Stimulated activated CD8-positive, alpha-beta memory T cell treated with anti-CD3 and anti-CD28 coated beads, Interleukin-15, amount 100 ng/mL, for 48 hours (primary cell): ENCODE results near the gene KCNMA1.
A peak's percentile ranks its signal among the peaks of the same experiment; 100 is the strongest.

Experiments
- DNase-seq, 2 donors: peaks; one replicate each; pipeline ENCODE4 v3.0.0-alpha.2; 2020; ENCODE audit warnings: low read depth in 2 of 2

The KCNMA1 gene

DNA sequence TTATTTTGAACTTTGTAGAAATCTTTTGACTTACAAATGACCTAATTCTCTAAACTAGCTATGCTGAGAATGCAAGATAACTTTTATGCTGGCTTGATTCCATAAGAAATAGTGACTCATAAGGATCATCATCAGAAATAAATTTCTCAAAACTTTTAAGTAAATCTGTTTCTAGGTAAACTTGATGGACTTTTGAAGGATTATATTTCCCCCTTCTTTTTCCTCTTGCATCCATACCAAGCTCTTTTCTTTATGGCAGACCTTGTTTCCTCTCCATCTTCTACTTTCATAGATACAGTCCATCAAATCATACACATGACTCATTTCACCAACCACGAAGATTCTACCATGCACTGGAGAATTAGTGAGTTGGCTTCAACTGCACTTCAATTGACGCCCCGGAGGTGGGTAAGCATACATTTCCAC, 336.3 kb downstream of the KCNMA1 start:
- no peak for DNase-seq

DNA sequence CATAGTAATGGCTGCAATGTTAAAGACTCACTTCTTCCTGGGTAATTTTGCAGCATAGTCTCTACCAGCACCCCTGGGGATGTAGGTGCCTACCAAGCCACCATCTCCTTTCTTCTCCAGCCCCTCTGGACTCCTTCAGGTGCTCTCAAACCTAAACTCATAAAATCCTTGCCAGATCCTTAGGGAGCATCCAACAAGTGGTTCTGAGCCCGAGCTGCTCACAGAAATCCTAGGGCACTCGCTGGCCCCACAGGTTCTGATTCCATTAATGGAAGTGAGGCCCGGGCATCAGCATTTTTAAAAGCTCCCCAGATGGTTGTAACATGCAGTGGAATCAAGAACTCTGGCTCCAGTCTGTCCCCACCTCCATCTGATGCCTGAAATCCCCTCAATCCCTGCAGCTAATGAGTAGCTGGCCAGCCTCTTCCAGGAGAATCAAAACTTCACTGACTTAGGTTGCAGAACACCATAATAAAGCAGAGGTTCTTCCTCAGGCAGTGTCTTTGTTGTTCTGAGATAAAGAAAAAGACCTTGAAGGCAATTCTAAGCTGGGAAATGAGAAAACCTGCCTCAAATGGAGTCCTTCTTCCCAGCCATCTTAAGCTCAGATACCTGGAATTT, 336.8 kb downstream of the KCNMA1 start:
- DNase-seq: no peak

DNA sequence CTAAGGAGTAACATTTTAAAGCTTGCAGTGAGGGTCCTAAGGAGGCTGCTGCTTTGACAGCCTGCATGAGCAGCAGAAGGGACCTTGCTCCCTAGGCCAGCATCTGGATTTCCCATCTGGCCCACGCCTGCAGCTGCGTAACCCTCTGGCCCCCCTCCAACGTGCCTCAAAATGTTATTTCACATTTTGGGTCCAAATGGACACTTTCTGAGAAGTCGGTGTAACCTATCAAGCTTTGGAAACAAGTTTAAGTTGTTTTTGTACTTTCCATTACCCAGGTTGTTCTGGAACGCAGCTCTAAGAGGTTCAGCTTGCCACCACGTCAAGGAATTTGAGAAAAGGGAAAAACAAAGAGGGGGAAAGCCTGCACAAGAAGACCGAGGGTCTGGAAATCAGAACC, 338.3 kb downstream of the KCNMA1 start:
- no peak for DNase-seq

DNA sequence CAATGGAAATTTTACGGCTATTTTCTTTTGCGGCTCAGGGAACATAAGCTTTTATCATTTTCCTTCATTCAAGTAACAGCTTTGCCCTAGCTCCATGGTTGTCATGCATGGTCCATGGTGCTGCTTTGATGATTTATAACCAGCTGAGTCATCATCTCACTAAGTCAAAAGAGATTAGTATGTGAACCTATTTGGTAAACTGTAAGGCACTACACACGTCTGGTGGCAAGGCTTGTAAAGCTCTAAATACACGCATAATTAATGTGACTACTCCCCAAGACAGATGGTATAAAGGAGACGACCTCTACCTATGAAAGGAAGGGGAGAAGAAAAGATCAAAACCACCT, 340.2 kb downstream of the KCNMA1 start:
- DNase-seq: no peak

DNA sequence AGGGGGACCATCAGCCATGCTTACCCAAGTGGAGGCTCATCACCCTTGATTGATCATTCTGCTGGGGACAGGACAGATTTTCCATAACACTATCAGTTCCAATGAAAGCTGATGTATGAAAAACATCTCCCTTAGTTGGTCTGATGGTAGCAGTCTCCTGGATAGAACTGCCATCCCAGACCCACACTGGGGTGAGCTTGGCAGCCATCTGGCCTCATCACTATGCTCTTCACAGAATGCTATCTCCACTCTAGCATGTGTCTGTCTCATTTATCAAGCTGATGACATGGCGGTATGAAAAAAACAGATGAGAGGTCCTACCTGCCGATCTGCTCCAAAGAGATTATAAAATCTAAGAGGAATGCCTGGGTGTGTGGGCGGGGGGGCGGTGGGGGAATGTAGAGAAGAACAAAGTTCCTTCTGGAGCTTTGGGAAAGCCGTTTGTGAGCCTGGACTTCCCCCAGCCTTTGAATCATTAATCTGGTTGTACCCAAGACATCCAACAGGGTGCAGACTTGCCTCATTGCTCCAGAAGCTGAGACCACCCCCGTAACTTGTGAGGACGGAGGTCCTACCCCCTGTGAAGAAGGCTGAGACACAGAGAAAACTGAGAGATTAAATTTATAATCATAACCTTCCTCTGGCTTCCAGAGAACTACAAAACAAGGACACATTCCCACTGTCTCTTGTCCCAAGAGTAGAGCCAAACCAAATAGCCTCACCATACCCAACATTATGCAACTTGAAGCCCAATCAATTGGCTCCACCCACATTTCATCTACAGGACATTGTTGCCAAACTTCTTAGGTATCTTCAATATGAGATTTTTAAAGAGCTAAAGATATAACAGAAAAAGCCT, 340.8 kb downstream of the KCNMA1 start:
- no peak for DNase-seq

DNA sequence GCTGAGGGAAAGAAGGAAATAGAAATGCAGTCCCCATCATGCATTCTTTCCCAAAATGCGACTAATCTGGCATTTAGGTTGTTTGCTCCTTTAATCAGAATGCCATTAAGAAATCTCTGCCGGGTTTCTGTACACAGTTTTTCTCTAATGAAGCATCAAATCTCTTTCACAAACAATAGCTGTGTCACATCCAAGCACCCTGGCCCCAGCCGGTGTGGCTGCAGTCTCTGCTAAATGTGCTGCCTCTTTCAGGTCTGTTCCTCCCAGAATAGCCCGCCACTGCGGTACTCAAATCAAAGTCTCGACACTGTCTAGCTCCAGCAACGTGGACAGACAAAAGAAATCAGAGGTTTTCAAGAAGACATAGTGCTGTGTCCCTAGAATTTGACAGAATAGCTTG, 343.8 kb downstream of the KCNMA1 start:
- DNase-seq: no peak

DNA sequence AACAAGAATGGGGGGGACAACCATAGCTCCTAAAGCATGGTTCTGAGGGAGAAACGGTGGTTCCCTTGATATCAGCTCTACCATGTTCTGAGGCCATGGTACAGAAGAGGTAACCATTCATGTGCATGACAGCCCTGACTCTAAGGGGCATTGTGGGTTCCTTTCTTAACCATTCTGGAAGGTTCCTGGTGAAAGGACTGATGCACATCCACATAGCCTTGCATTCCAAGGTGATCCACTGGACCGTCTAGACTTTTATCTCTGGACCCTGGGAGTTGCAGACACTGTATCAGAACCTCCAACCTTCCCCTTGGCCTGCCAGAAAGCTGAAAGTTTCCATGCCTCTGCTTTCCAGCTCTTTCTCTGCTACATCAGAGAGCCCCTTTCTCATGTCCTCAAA, 344.3 kb downstream of the KCNMA1 start:
- no peak for DNase-seq

DNA sequence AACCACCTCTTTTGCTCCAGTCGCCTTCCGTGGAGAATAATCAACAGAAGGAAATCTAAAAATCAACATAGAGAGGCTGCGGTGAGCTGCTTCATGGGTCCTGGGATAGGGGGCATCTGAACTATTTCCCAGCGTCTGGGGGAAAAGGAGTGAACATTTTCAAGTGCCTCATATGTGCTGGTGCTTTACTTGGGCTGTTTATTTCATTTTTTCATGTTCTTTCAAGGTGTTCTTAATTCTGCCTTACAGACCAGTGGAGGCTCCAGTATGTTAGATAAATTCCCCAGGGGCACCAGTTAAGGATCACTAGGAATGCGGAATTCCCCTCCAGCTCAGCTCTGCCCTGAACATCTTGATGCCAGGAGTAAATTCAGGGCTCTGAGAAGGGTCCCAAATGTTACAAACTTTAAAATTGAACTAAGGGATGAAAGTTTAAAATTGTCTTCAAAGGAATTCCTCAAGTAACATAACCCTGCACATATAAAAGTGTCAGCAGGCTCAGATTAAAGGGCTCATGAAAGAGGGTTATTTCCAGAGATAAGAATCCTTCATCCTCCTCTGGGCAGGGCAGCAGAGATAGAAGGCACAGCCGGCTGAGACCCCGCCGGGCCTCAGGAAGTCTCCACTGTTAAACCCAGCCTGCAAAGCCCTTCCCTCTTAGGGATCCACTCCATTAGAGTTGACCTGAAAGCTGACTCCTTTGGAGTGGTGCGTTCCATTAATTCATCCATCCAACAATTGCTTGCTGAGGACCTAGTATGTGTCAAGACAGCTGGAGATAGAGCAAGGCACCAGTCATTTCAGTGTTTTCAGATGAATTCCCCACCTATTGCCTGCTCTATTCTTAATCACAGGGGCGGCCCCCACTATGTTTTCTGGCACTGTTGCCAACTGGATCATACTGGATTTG, 345.8 kb downstream of the KCNMA1 start:
- DNase-seq: no peak

DNA sequence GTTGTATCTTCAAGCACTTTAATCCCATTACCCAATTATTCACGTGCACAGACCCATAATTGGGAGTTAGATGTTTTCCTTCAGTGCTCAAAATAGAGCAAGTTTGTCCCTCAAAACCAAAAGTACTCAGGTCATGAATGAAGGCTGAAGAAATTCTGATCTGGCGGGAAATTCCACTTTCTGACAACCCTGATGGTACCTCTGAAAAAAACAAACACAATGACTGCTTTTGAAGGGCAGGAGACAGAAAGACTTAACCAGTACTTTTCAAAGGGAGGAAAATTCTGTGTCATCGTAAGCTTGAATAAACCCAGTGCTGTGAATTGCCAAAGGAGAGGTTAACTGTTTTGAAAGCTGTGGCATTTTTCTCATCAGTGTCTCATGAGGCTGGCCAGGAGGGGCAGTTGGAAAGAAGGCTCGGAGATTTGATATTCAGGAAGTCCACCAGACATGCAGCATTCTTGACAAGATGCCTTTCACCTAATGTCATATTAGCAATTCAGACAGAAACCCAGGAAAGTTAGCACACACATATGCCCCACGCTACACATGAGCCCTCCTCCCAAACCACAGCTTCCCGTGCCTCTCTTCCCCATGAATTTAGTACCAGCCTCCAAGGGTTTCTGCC, 347.0 kb downstream of the KCNMA1 start:
- no peak for DNase-seq

DNA sequence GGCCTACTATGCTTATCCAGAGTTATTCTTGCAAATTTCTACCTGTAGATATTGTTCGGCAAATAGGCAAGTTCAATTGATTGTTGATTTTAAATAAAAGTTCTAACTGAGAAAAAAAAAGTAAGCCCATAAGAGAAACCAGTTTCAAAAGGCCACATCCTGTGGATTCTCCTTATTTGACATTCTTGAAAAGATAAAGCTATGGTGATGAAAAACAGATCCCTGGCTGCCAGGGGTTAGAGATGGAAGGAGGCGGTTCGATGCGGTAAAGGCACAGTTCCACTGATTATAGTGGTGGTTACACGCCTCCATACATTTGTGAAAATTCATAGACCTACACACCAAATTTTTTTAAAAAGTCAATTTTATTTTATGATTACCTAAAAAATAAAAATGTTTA, 347.8 kb downstream of the KCNMA1 start:
- DNase-seq: no peak

DNA sequence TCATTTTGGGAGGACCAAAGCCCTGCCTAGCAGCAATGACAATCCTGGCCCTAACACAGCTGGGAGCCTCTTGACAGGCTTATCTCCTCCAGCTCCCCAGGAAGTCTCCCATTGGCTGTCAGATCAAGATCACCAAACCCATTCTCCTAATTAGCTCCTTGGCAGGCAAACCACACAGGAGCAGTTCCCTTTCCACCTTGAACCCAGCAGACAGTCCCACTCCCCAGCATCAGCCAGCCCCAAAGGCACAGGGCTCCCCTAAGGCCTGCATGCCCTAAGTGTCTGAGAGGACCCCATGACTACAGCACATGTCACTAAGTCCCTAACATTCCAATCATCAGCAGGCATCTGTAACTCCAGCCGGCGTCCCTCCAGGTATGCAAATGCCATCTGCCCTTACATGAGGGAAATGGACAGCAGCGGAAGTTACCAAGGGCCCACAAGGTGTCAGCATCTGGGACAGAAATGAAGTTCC, 348.5 kb downstream of the KCNMA1 start:
- no peak for DNase-seq

DNA sequence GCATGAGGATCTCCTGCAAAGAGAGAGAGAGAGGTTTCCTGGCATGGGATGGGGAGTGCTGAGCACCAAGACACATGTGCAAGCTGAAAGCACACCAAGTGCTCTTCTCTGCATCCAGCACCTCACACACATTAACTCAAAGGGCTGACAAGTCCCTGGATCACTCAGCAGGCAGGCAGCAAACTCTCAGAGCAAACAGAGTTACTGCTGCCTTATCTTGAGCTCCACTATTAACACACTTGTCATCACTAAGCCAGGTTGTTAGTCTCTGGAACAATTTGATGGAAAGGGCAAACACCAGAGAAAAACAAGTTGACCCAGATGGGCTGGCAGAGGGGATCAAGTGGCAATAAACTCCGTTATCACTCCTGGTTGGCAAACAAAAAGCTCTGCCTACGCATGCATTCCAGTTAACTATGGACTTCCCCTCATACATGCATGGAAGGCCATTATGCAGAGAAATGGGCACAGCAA, 349.9 kb downstream of the KCNMA1 start:
- no peak for DNase-seq

DNA sequence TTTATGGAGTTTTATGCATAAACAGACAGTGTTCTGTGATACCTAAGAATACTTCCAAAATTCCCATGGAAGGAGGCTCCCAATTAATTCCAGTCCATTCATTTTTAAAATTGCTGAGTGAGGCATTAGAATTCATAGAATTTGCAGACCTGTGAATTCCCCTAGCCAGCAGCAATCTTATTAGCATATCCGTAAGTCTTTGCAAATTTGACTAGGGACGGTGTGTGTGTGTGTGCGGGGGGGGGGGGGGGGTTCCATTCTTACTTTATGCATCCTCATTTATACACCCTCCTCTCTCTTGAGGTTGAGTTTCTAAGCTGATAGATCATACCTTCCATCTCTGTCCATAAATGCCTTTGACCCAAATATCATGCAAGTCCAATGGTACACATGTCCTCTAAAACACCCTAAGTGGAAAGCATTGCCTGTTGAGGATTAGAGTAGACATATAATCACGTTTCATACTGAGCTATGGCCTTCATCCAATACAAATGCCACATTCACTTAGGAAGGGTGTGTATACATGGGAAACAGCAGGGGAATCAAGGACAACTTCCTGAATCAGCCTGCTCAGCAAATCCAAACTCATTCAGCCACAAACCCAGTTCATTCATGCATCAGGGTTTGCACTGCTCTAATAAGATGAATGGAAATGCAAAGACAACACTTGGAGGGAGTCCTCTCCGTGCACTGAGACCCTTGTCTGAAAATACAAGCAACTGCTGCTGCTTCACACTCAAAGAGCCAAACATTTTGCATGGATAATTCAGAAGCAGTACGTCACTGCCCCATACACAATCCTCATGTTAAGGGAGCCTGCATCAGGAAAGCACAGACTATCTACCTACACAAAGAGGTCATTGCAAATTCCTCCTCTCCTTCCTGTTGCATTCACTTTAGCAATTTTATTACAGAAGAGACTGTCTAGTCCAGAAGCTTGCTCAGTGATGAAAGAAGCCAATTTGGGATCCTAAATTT, 350.8 kb downstream of the KCNMA1 start:
- DNase-seq: no peak

DNA sequence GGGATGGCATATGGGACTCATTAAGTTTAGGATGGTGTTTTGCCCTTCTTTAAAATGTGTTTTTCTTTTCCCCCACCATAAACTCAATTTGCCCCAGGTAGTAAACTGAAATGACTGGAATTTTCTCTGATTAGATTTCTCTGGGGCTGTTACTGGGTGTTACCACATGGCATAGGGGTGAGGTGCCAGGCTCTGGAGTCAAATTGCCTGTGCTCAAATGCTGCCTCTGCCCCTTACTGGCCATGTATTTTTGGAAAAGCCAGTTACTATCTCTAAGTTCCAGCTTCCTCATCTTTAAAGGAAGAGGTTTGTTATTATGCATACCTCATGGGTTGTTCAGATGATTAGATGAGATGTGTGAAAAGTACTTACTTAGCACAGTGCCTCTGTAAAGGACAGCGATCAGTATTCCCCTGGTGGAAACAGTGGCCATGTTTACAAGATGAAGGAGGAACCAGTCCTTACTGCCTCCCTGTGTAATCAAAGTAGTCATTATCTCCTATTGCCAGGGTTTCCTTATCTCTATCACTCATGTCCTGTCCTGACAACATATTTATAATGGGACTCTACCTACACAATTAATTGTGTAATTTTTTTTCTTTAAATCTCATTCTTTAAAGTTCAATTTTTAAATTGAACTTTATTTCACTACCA, 352.0 kb downstream of the KCNMA1 start:
- no peak for DNase-seq

DNA sequence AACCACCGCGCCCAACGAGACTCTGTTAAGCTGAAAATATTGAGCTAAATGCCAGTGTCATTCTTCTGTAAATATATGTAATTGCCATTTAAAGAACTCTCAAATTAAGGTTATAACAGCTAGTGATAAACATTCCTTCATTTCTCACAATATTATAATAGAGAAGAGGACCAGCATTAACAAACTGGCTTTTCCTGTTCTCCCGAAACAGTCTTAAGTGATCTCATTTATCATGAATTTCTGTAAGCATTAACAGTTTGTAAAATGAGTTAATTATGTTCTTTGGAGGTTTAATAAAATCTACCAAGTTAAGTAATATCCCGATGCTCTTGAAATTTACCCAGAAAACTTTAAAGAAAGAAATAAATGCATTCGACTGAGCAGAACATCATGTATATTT, 352.8 kb downstream of the KCNMA1 start:
- DNase-seq: no peak

DNA sequence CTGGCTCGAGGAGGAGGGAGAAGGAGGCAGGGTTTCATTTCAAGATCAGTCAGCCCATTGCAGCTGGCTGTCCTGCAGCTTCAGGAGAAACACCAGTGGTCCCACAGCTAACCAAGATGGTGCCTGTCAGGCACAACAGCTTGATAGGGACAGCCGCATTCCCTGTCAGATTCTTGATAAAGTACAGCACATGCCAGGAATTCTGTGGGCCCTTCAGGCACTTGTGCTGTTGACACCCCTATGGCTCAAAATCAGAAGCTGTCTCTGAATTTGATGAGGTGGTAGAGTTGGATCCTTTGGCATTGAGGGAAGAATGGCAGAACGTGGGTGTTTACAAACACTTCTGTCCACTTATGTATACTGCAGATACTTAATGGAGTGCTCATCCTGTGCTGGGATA, 354.3 kb downstream of the KCNMA1 start:
- DNase-seq: no peak

DNA sequence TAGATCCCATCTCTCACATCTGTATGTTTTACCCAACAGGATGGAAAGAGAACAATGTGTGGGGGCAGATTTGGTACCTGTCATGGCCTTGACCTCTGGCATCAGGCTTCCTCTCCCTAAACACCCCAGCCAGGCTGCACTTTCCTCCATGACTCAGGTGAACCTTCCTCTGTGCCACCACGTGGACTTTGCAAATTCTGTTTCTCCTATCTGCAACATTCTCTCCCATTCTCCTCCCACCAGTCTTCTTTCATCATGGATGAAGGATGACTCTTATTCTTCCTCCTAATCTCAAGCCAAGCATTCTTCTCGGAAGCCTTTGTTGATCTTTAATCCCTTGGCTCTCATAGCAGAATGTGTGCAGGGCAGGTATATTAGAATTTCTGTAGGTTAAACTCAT, 355.4 kb downstream of the KCNMA1 start:
- DNase-seq: no peak

DNA sequence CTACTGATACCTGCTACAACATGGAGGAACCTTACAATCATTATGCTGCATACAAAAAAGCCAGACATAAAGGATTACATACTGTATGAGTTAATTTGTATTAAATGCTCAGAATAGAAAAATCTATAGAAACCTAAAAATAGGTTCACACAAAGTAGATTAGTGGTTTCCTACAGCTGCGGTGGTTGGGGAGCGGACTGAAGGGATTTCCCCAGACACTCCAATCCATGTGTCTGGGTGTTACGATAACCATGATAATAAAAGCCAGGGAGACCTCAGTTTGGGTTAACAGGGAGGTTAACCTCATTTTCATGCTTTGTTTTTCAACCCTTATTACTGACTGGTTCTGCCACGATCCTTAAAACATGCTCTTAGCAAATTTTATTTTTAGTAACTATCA, 355.9 kb downstream of the KCNMA1 start:
- DNase-seq: peak in 1 of 2 donors; percentile 8

DNA sequence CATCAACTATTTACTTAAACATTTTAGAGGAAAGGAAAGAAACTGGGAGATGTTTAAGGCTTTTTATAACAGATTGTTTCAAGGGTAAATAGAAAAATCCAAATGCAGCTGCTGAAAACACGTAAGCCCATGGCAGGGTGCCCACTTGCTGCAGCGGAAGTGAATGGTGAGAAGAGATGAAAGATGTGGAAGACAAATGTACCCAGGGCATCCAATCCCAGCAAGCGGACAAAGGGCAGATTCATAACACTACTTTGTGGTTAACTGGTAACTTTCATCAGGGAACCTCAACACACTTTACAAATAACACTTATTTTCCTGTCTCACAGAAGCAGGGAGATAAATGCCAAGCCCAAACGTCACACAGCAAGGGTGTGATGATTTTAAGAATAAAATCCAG, 358.4 kb downstream of the KCNMA1 start:
- DNase-seq: no peak
